SK-N-SH (cell line): ENCODE data around the gene LTBP1. TPM values are rescaled to one million over a fixed set of nuclear protein-coding genes. Genes with fewer than 3 reads are reported as not detected.

Source experiments
- CTCF ChIA-PET: fragments of 300-600, 350-600 bp; formaldehyde crosslinking; extraction: SDS; loops from one replicate; lab custom pipeline; 2021; lab: Yijun Ruan, JAX
- POLR2A ChIA-PET: fragments of 350-600 bp; sonication (Branson Sonifier 250); formaldehyde crosslinking; extraction: SDS; loops from one replicate; lab custom pipeline; 2020; ENCODE audit warnings: antibody characterized with exemption, inconsistent platforms; lab: Yijun Ruan, JAX
- DNase-seq: peaks from one replicate; pipeline ENCODE4 v3.0.0; 2012
- H2AFZ ChIP-seq: fragments of 200-600 bp; sonication (generic); 2 replicates; pipeline ENCODE4 v1.8.1; 2016; ENCODE audit warnings: antibody characterized with exemption, mild to moderate bottlenecking, low read depth
- H3F3A ChIP-seq: fragments of 200-600 bp; sonication (generic); replicated peaks from 2 replicates; pipeline ENCODE3; 2016; ENCODE audit warnings: antibody characterized with exemption, mild to moderate bottlenecking; ENCODE audit not compliant: insufficient read depth
- H3K27ac ChIP-seq, 2 experiments: fragments of 200-500 bp in 1 of 2; fragments of 200-600 bp in 1 of 2; sonication (Bioruptor generic) in 1 of 2; sonication (generic), shearing (Covaris generic) in 1 of 2; 2 replicates each; pipeline versions ENCODE4 v1.5.1 to v1.6.1; 2014 to 2016; ENCODE audit warnings: low read depth in 2 of 2, inconsistent platforms in 1 of 2, low read length in 1 of 2, mild to moderate bottlenecking in 1 of 2, mixed read lengths in 1 of 2
- H3K27me3 ChIP-seq: fragments of 200-600 bp; sonication (generic), shearing (Covaris generic); 2 replicates; pipeline ENCODE4 v1.6.1; 2016; ENCODE audit warnings: mixed run types; ENCODE audit not compliant: insufficient read depth
- H3K36me3 ChIP-seq, 2 experiments: fragments of 200-500 bp in 1 of 2; fragments of 200-600 bp in 1 of 2; sonication (Bioruptor generic) in 1 of 2; sonication (generic) in 1 of 2; replicated peaks in 1 of 2; 2 replicates each; pipeline versions ENCODE3 to v1.5.1; 2014 to 2016; ENCODE audit warnings: low read length in 1 of 2, mild to moderate bottlenecking in 1 of 2; ENCODE audit not compliant: insufficient read depth in 2 of 2, control insufficient read depth in 1 of 2
- H3K4me1 ChIP-seq, 2 experiments: fragments of 200-500 bp in 1 of 2; fragments of 200-600 bp in 1 of 2; sonication (Bioruptor generic) in 1 of 2; sonication (generic), shearing (Covaris generic) in 1 of 2; 2 replicates each; pipeline versions ENCODE4 v1.5.1 to v1.6.1; 2014 to 2016; ENCODE audit warnings: low read depth in 1 of 2, low read length in 1 of 2, mixed run types in 1 of 2; ENCODE audit not compliant: insufficient read depth in 2 of 2, control insufficient read depth in 1 of 2
- H3K4me2 ChIP-seq: fragments of 200-600 bp; sonication (generic), shearing (Covaris generic); 2 replicates; pipeline ENCODE4 v1.6.1; 2017; ENCODE audit warnings: mixed run types
- H3K4me3 ChIP-seq, 2 experiments: fragments of 200-500 bp in 1 of 2; fragments of 200-600 bp in 1 of 2; sonication (Bioruptor generic) in 1 of 2; sonication (generic), shearing (Covaris generic) in 1 of 2; 2 replicates each; pipeline versions ENCODE4 v1.5.1 to v1.8.1; 2014 to 2016; ENCODE audit warnings: low read depth in 2 of 2, inconsistent platforms in 1 of 2, low read length in 1 of 2, mild to moderate bottlenecking in 1 of 2, mixed read lengths in 1 of 2, moderate library complexity in 1 of 2
- H3K79me2 ChIP-seq: fragments of 200-600 bp; sonication (generic); 2 replicates; pipeline ENCODE4 v1.8.1; 2017; ENCODE audit warnings: mild to moderate bottlenecking; ENCODE audit not compliant: insufficient read depth
- H3K9ac ChIP-seq: fragments of 200-600 bp; sonication (generic); 2 replicates; pipeline ENCODE4 v1.6.1; 2017; ENCODE audit warnings: mixed run types
- H3K9me2 ChIP-seq: fragments of 200-600 bp; sonication (generic); 2 replicates; pipeline ENCODE4 v1.6.1; 2017; ENCODE audit warnings: mixed run types
- H3K9me3 ChIP-seq: fragments of 200-600 bp; sonication (generic); 2 replicates; pipeline ENCODE4 v1.6.1; 2017; ENCODE audit warnings: mixed run types, mild to moderate bottlenecking, moderate library complexity
- H4K20me1 ChIP-seq: fragments of 200-600 bp; sonication (generic); 2 replicates; pipeline ENCODE4 v1.6.1; 2017; ENCODE audit warnings: mild to moderate bottlenecking, mixed run types; ENCODE audit not compliant: insufficient read depth
- EP300 ChIP-seq, 2 experiments: IDR thresholded peaks; 2 replicates each; pipeline versions ENCODE4 v1.4.0 to v1.6.1; 2012; ENCODE audit warnings: borderline replicate concordance in 1 of 2, low read depth in 1 of 2, low read length in 1 of 2
- JUND ChIP-seq: IDR thresholded peaks from 2 replicates; pipeline ENCODE4 v1.4.0; 2012
- MEF2A ChIP-seq: IDR thresholded peaks from 2 replicates; pipeline ENCODE4 v1.4.0; 2012; ENCODE audit warnings: low read depth, borderline replicate concordance
- POLR2AphosphoS5 ChIP-seq: IDR thresholded peaks from 2 replicates; pipeline ENCODE4 v1.6.1; 2012; ENCODE audit warnings: low read depth, low read length
- SIN3A ChIP-seq: IDR thresholded peaks from 2 replicates; pipeline ENCODE4 v1.6.1; 2012; ENCODE audit warnings: low read depth, mild to moderate bottlenecking, low read length, moderate library complexity, borderline replicate concordance
- TAF1 ChIP-seq: IDR thresholded peaks from 2 replicates; pipeline ENCODE4 v1.6.1; 2012; ENCODE audit warnings: low read depth, mild to moderate bottlenecking, low read length, moderate library complexity, borderline replicate concordance
- TCF12 ChIP-seq: IDR thresholded peaks from 2 replicates; pipeline ENCODE4 v1.4.0; 2012
- YY1 ChIP-seq: IDR thresholded peaks from 2 replicates; pipeline ENCODE4 v1.4.0; 2012; ENCODE audit warnings: low read depth, mild to moderate bottlenecking
- WGBS: methylation state at CpG from one replicate; pipeline ENCODE4 v1.1.6; 2017; ENCODE audit warnings: low lambda C conversion rate; 5-methylcytosine and 5-hydroxymethylcytosine counted together
- polyA plus RNA-seq, 3 experiments: library from polyadenylated mRNA; depleted of rRNA; stranded (reverse); fragments of >200 nt; gene quantifications; 2 replicates each; pipeline ENCODE4 v1.2.3, GENCODE V29; 2012
- TF ChIP-seq, protein P1 (sequence below): IDR thresholded peaks from 2 replicates; pipeline ENCODE4 v1.4.0; 2012; ENCODE audit warnings: low read depth, borderline replicate concordance
- TF ChIP-seq, protein P2 (sequence below): IDR thresholded peaks from 2 replicates; pipeline ENCODE4 v1.4.0; 2012; ENCODE audit warnings: low read depth
- TF ChIP-seq, protein P3 (sequence below): IDR thresholded peaks from 2 replicates; pipeline ENCODE4 v1.4.0; 2012; ENCODE audit warnings: low read depth, borderline replicate concordance

LTBP1 gene
- polyA plus RNA-seq, 1 of the 3 experiments (the other 2 are of a cell fraction): 467 TPM

DNA sequence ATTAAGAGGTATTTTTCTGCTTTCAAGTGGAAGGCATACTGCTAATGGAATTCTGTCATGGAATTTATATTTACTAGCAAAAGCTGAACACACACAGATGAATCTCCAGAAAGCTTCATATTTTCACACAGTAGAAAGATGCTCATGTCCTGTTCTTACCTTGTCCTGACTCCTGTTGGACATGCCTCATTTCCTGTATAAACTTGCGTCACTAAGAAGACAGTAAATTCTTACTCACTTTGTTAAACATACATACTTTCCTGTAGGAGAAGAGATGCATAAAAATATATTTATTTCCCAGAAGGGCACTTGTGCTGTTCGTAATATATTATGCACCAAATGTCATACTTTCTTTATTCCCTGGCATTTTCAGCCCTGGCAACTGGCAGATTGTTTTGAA is 291.4 kb downstream of the LTBP1 start:
- Histone ChIP-seq H4K20me1 (no peaks in the 10 kb centered on the region), H3K4me1 (peaks cover 0 to 41% of the 10 kb centered on the region in 2 experiments; a peak in 2 of 4 replicates), H3K9me2 (no peaks in the 10 kb centered on the region), H3K79me2 (peaks cover 50% of the 10 kb centered on the region), H3K36me3 (peaks cover under 1 to 35% of the 10 kb centered on the region in 2 experiments), H3K27me3 (no peaks in the 10 kb centered on the region), H3F3A (peaks cover 60% of the 10 kb centered on the region), H3K27ac (peak overlapping the region in 1 of 2 experiments; percentile 94; a peak in 2 of 4 replicates), H3K9ac (peak overlapping the region; percentile 57), H2AFZ (no peak overlapping the region), H3K9me3 (no peaks in the 10 kb centered on the region; the same call in 1 of the 2 replicates), H3K4me2 (peak overlapping the region; percentile 19; the same call in 1 of the 2 replicates), H3K4me3 (no peak overlapping the region)
- 23% methylated on average over 2 of the region's 2 CpGs for WGBS
- TF ChIP-seq JUND: peak; percentile 20; the same call in 1 of the 2 replicates
- TF ChIP-seq, protein P1, sequence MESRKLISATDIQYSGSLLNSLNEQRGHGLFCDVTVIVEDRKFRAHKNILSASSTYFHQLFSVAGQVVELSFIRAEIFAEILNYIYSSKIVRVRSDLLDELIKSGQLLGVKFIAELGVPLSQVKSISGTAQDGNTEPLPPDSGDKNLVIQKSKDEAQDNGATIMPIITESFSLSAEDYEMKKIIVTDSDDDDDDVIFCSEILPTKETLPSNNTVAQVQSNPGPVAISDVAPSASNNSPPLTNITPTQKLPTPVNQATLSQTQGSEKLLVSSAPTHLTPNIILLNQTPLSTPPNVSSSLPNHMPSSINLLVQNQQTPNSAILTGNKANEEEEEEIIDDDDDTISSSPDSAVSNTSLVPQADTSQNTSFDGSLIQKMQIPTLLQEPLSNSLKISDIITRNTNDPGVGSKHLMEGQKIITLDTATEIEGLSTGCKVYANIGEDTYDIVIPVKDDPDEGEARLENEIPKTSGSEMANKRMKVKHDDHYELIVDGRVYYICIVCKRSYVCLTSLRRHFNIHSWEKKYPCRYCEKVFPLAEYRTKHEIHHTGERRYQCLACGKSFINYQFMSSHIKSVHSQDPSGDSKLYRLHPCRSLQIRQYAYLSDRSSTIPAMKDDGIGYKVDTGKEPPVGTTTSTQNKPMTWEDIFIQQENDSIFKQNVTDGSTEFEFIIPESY: no peak
- TF ChIP-seq, protein P2, sequence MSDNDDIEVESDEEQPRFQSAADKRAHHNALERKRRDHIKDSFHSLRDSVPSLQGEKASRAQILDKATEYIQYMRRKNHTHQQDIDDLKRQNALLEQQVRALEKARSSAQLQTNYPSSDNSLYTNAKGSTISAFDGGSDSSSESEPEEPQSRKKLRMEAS: 0 out of 2 replicates have a peak, but pooled peaks have one; percentile 17
- TF ChIP-seq, protein P3, sequence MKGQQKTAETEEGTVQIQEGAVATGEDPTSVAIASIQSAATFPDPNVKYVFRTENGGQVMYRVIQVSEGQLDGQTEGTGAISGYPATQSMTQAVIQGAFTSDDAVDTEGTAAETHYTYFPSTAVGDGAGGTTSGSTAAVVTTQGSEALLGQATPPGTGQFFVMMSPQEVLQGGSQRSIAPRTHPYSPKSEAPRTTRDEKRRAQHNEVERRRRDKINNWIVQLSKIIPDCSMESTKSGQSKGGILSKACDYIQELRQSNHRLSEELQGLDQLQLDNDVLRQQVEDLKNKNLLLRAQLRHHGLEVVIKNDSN: no peak
- peak; percentile 33; the same call in 1 of the 2 replicates for TF ChIP-seq TCF12
- TF ChIP-seq YY1: no peak
- TF ChIP-seq MEF2A: no peak
- TF ChIP-seq POLR2AphosphoS5: no peak; the same call in 1 of the 2 replicates
- TF ChIP-seq TAF1: no peak
- peak in 1 of 2 experiments; percentile 47; a peak in 1 of 4 replicates for TF ChIP-seq EP300 (IDR thresholded peaks at IDR 0.05; ENCODE audit: borderline replicate concordance in 1 of 2, low read depth in 1 of 2, low read length in 1 of 2)
- no peak for DNase-seq
- CTCF ChIA-PET: no interaction called here
- POLR2A ChIA-PET: no interaction called here

DNA sequence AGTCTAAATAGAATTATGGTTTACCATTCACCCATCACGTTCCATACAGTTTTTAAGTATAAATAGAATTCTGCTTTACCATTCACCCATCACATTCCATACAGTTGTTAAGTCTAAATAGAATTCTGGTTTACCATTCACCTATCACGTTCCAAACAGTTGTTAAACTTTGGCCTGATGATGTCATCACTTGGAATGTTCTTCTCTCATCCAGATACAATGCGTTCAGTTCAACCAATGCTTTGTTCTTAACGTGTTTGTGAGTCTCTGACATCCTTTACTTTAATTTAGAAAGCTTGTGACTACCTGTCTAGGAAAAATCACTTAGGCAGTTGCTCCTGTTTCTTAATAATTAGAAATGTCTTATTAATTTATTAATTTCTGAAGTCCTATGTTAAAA is 293.4 kb downstream of the LTBP1 start:
- Histone ChIP-seq H3K9me3 (no peaks in the 10 kb centered on the region), H4K20me1 (no peaks in the 10 kb centered on the region), H3K27ac (peak overlapping the region in 1 of 2 experiments; percentile 94; a peak in 2 of 4 replicates)
- TF ChIP-seq SIN3A: no peak
- peak; percentile 34; the same call in 1 of the 2 replicates for TF ChIP-seq JUND
- TF ChIP-seq, all 33 proteins: peak for 1
- Histone ChIP-seq H3K4me2 (no peak overlapping the region), H3K27me3 (no peaks in the 10 kb centered on the region), H3K36me3 (peaks cover 0 to 27% of the 10 kb centered on the region in 2 experiments), H3F3A (peaks cover 59% of the 10 kb centered on the region), H3K9me2 (no peaks in the 10 kb centered on the region), H3K9ac (no peak overlapping the region), H3K4me3 (no peak overlapping the region), H3K4me1 (peaks cover 0 to 41% of the 10 kb centered on the region in 2 experiments; a peak in 2 of 4 replicates), H3K79me2 (peaks cover 56% of the 10 kb centered on the region), H2AFZ (no peak overlapping the region)
- no peak for DNase-seq
- ChIA-PET POLR2A (no interaction called here), CTCF (interaction anchor here (1.3 to 1.4 kb wide), 2 partner anchors 10 to 132 kb away, joined by 3 to 6 read pairs; no protein-coding TSS in a partner anchor)
- WGBS: 30% methylated on average over 4 of the region's 4 CpGs
